ENCODE results near the gene INTS12. TPM values are rescaled to one million over a fixed set of nuclear protein-coding genes. Genes with fewer than 3 reads are reported as not detected.

INTS12 gene
- total RNA-seq, 1 experiment from 2014 or later, result 13.9 TPM

DNA sequence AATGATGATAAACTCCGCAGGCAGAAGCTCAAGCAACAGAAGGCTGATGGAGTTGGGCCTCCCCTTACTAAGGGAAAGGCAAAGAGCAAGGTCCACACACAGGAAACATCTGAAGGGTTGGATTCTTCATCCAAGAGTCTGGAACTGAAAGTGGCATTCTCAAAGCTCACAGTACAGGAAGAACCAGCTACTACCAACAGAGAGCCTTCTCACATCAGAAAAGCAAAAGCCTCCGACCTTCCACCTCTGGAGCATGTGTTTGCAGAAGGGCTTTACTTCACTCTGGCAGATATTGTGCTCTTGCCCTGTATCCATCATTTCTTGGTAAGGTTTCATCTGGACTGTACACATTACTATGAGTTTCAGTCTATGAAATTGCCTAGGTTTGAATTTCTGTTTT lies 10.7 kb upstream of the INTS12 start:
- Histone ChIP-seq H3K4me3 (ENCODE audit: low read depth in 2 of 2, low read length in 2 of 2) (no peak overlapping the region), H3K27ac (ENCODE audit: low read length) (no peak overlapping the region), H3K9me3 (ENCODE audit: control insufficient read depth, insufficient read depth, low read depth, low read length) (no peaks in the 10 kb centered on the region), H3K4me1 (ENCODE audit: control insufficient read depth, insufficient read depth, low read length) (no peaks in the 10 kb centered on the region), H3K27me3 (ENCODE audit: control insufficient read depth, insufficient read depth, low read length) (no peaks in the 10 kb centered on the region), H3K36me3 (ENCODE audit: control insufficient read depth, insufficient read depth, low read length) (no peaks in the 10 kb centered on the region; the same call in 1 of the 2 replicates)
- ATAC-seq (no peak), DNase-seq (ENCODE audit: low read depth, low spot score) (no peak)
- ChIA-PET POLR2A (no interaction called here), CTCF (no interaction called here)
- no TSS peak for BruUV-seq (replicated peaks)
- in situ Hi-C loops (cut with HindIII; ENCODE audit: low pct_unique_long_range_greater_than_20kb, low sequenced_read_pairs) (no loop called here), intact Hi-C loops (cut with micrococcal nuclease; ENCODE audit: unreplicated experiment) (loop anchor here (5.0 kb wide), 1 partner anchor 197 kb away; no protein-coding TSS in a partner anchor)
- TF ChIP-seq, protein P1, sequence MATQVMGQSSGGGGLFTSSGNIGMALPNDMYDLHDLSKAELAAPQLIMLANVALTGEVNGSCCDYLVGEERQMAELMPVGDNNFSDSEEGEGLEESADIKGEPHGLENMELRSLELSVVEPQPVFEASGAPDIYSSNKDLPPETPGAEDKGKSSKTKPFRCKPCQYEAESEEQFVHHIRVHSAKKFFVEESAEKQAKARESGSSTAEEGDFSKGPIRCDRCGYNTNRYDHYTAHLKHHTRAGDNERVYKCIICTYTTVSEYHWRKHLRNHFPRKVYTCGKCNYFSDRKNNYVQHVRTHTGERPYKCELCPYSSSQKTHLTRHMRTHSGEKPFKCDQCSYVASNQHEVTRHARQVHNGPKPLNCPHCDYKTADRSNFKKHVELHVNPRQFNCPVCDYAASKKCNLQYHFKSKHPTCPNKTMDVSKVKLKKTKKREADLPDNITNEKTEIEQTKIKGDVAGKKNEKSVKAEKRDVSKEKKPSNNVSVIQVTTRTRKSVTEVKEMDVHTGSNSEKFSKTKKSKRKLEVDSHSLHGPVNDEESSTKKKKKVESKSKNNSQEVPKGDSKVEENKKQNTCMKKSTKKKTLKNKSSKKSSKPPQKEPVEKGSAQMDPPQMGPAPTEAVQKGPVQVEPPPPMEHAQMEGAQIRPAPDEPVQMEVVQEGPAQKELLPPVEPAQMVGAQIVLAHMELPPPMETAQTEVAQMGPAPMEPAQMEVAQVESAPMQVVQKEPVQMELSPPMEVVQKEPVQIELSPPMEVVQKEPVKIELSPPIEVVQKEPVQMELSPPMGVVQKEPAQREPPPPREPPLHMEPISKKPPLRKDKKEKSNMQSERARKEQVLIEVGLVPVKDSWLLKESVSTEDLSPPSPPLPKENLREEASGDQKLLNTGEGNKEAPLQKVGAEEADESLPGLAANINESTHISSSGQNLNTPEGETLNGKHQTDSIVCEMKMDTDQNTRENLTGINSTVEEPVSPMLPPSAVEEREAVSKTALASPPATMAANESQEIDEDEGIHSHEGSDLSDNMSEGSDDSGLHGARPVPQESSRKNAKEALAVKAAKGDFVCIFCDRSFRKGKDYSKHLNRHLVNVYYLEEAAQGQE (IDR thresholded peaks at IDR 0.05; ENCODE audit: insufficient read depth in 1 of 2, low read depth in 2 of 2, low read length in 1 of 2), result no peak
- no peak for TF ChIP-seq POLR2AphosphoS5 (IDR thresholded peaks at IDR 0.05; ENCODE audit: low read depth, low read length)
- TF ChIP-seq, protein P2, sequence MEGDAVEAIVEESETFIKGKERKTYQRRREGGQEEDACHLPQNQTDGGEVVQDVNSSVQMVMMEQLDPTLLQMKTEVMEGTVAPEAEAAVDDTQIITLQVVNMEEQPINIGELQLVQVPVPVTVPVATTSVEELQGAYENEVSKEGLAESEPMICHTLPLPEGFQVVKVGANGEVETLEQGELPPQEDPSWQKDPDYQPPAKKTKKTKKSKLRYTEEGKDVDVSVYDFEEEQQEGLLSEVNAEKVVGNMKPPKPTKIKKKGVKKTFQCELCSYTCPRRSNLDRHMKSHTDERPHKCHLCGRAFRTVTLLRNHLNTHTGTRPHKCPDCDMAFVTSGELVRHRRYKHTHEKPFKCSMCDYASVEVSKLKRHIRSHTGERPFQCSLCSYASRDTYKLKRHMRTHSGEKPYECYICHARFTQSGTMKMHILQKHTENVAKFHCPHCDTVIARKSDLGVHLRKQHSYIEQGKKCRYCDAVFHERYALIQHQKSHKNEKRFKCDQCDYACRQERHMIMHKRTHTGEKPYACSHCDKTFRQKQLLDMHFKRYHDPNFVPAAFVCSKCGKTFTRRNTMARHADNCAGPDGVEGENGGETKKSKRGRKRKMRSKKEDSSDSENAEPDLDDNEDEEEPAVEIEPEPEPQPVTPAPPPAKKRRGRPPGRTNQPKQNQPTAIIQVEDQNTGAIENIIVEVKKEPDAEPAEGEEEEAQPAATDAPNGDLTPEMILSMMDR (IDR thresholded peaks at IDR 0.05), result no peak
- no peak for TF ChIP-seq SIN3A (IDR thresholded peaks at IDR 0.05; ENCODE audit: borderline replicate concordance, insufficient read depth, low read depth, low read length)
- no peak for TF ChIP-seq TCF7L2 (IDR thresholded peaks at IDR 0.05; ENCODE audit: low read depth, low read length)

- CTCF ChIA-PET, result interaction anchor here (0.8 kb wide), 1 partner anchor 241 kb away, joined by 3 read pairs; no protein-coding TSS in a partner anchor
- no peak for DNase-seq (ENCODE audit: low read depth, low spot score)
- H3K27ac ChIP-seq (ENCODE audit: low read length), result no peak overlapping the region
- H3K27me3 ChIP-seq (ENCODE audit: control insufficient read depth, insufficient read depth, low read length), result no peaks in the 10 kb centered on the region
- no peaks in the 10 kb centered on the region for H3K9me3 ChIP-seq (ENCODE audit: control insufficient read depth, insufficient read depth, low read depth, low read length)
- POLR2A ChIA-PET, result no interaction called here
- intact Hi-C loops (cut with micrococcal nuclease; ENCODE audit: unreplicated experiment) (loop anchor here (5.0 kb wide), 1 partner anchor 193 kb away; no protein-coding TSS in a partner anchor), in situ Hi-C loops (cut with HindIII; ENCODE audit: low pct_unique_long_range_greater_than_20kb, low sequenced_read_pairs) (no loop called here)
- no peak for ATAC-seq
- H3K4me3 ChIP-seq (ENCODE audit: low read depth in 2 of 2, low read length in 2 of 2), result no peak overlapping the region
- no peak for TF ChIP-seq POLR2AphosphoS5 (IDR thresholded peaks at IDR 0.05; ENCODE audit: low read depth, low read length)
- TF ChIP-seq, protein P2 (IDR thresholded peaks at IDR 0.05), result peak; percentile 22; the same call in 1 of the 2 replicates
- TF ChIP-seq TCF7L2 (IDR thresholded peaks at IDR 0.05; ENCODE audit: low read depth, low read length), result no peak
- TF ChIP-seq, protein P1 (IDR thresholded peaks at IDR 0.05; ENCODE audit: insufficient read depth in 1 of 2, low read depth in 2 of 2, low read length in 1 of 2), result no peak
- no peaks in the 10 kb centered on the region; the same call in 1 of the 2 replicates for H3K4me1 ChIP-seq (ENCODE audit: control insufficient read depth, insufficient read depth, low read length)
- H3K36me3 ChIP-seq (ENCODE audit: control insufficient read depth, insufficient read depth, low read length), result no peaks in the 10 kb centered on the region; the same call in 1 of the 2 replicates
- no TSS peak for BruUV-seq (replicated peaks)
Measured at GRCh38 chr4:105715692-105716278, 7.3 kb upstream of the INTS12 start.

All from Panc1 (cell line).